Hematopoietic multipotent progenitor cell (in vitro differentiated cells): Measurements from ENCODE around the gene AP1G2. TPM values are rescaled to one million over a fixed set of nuclear protein-coding genes. Genes with fewer than 3 reads are reported as not detected.
"Not testable (repeated sequence)": the region's sequence is repeated elsewhere in the genome, so short reads cannot be mapped to it uniquely, and the experiment has no call there.

Source experiments
- DNase-seq, 3 donors: peaks; one replicate each; pipeline ENCODE4 v3.0.0-alpha.2; 2011 to 2015; ENCODE audit warnings: low read depth in 2 of 3, low spot score in 2 of 3
- total RNA-seq: library from RNA; depleted of rRNA; stranded (reverse); fragments of >200 nt; gene quantifications from one replicate; pipeline ENCODE4 v1.2.3, GENCODE V29; 2012

Gene AP1G2
- 132 TPM for total RNA-seq

GRCh38 chr14:23567186-23568020, at the start of gene AP1G2:
AP1G2 (minus strand) TSS chr14:23567791; CDS start chr14:23567314, 477 bp downstream.
- peak; percentile 68 to 85 (median 84) for DNase-seq

- no peak for DNase-seq
Measured at GRCh38 chr14:23615856-23616255, 48.3 kb upstream of the AP1G2 start.

GRCh38 chr14:23614395-23614828, 46.8 kb upstream of the AP1G2 start:
- DNase-seq, result no peak

GRCh38 chr14:23613242-23614070, 45.9 kb upstream of the AP1G2 start:
- no peak for DNase-seq

- no peak for DNase-seq
Measured at GRCh38 chr14:23612802-23613201, 45.2 kb upstream of the AP1G2 start.

- no peak for DNase-seq
Measured at GRCh38 chr14:23612354-23612732, 44.8 kb upstream of the AP1G2 start.

- DNase-seq, result peak in 1 of 3 donors; percentile 15
Measured at GRCh38 chr14:23610815-23611289, 43.3 kb upstream of the AP1G2 start.

GRCh38 chr14:23610090-23610814, 42.7 kb upstream of the AP1G2 start:
- peak in 1 of 3 donors; percentile 57 for DNase-seq

- DNase-seq, result not testable (repeated sequence)
Measured at GRCh38 chr14:23609411-23610089, 42.0 kb upstream of the AP1G2 start.

GRCh38 chr14:23609001-23609400, 41.4 kb upstream of the AP1G2 start:
- DNase-seq, result no peak

GRCh38 chr14:23608454-23608853, 40.9 kb upstream of the AP1G2 start:
- no peak for DNase-seq

GRCh38 chr14:23605931-23606585, 38.5 kb upstream of the AP1G2 start:
- DNase-seq, result no peak

- DNase-seq, result no peak
Measured at GRCh38 chr14:23604675-23605170, 37.1 kb upstream of the AP1G2 start.

- no peak for DNase-seq
Measured at GRCh38 chr14:23604148-23604547, 36.6 kb upstream of the AP1G2 start.

- no peak for DNase-seq
Measured at GRCh38 chr14:23603103-23603502, 35.5 kb upstream of the AP1G2 start.

GRCh38 chr14:23602181-23603095, 34.8 kb upstream of the AP1G2 start:
- DNase-seq, result no peak

- DNase-seq, result no peak
Measured at GRCh38 chr14:23601845-23602180, 34.2 kb upstream of the AP1G2 start.

- no peak for DNase-seq
Measured at GRCh38 chr14:23601424-23601823, 33.8 kb upstream of the AP1G2 start.

- no peak for DNase-seq
Measured at GRCh38 chr14:23600806-23601205, 33.2 kb upstream of the AP1G2 start.
